Fibroblast of pulmonary artery (primary cell): ENCODE results near the gene ZNF423.

Source experiments
- DNase-seq: peaks from one replicate; pipeline ENCODE4 v3.0.0-alpha.2; 2010; ENCODE audit warnings: low read depth
- H3K4me3 ChIP-seq: replicated peaks from 2 replicates; pipeline ENCODE4 v1.5.1; 2011; ENCODE audit warnings: low read depth, mild to moderate bottlenecking, control low read depth, low read length, moderate library complexity
- TF ChIP-seq, protein P1 (sequence below): IDR thresholded peaks from 2 replicates; pipeline ENCODE4 v1.5.1; 2011; ENCODE audit warnings: mild to moderate bottlenecking, control low read depth, low read length, inconsistent platforms; ENCODE audit errors: missing control alignments

ZNF423 gene

DNA sequence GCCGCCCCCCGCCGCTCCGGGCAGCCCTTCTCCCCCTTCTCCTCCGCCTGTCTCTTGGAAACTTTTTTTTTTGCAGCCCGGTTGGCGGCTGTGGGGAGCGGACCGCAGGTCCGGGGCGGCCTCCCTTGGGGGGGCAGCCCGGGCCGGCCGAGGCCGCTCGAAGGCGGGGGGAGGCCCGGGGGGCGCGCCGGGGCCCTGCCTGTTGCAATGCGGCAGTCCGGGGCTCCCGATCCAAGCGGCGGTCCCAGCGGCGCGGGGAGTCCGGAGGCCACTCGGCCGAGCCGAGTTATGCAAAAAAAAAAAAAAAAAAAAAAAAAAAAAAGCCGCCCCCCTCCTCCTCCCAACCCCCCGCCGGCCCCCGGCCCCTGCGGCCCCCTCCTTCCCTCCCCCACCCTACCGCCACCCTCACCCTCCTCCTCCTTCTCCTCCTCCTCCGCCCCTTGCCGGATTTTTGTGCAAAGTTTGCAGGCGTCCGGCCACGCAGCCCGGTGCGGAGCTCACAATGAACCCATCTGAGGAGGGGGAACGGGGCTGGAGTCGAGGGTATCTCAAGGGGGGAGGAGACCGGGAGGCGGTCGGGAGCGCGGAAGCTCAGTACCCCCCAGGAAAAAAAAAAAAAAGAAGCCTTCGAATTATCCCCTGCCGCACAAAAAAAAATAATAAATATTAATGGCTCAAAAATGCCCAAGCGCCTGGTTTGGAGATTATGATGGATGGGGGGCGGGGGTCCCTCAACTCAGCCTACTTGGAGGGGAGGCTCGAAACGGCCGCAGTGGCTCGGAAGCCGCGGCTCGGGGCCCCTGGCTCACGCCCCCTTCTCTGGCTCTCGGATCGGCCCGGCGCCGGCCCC, at the start of gene ZNF423:
ZNF423 (minus strand) TSS at position 291 of the 850 bp plus-strand sequence. CDS start 338 bp downstream, outside the sequence.
- TF ChIP-seq, protein P1, sequence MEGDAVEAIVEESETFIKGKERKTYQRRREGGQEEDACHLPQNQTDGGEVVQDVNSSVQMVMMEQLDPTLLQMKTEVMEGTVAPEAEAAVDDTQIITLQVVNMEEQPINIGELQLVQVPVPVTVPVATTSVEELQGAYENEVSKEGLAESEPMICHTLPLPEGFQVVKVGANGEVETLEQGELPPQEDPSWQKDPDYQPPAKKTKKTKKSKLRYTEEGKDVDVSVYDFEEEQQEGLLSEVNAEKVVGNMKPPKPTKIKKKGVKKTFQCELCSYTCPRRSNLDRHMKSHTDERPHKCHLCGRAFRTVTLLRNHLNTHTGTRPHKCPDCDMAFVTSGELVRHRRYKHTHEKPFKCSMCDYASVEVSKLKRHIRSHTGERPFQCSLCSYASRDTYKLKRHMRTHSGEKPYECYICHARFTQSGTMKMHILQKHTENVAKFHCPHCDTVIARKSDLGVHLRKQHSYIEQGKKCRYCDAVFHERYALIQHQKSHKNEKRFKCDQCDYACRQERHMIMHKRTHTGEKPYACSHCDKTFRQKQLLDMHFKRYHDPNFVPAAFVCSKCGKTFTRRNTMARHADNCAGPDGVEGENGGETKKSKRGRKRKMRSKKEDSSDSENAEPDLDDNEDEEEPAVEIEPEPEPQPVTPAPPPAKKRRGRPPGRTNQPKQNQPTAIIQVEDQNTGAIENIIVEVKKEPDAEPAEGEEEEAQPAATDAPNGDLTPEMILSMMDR, result no peak
- peak; percentile 15 for DNase-seq
- peak within 1 kb of the TSS; percentile 59 for H3K4me3 ChIP-seq

DNA sequence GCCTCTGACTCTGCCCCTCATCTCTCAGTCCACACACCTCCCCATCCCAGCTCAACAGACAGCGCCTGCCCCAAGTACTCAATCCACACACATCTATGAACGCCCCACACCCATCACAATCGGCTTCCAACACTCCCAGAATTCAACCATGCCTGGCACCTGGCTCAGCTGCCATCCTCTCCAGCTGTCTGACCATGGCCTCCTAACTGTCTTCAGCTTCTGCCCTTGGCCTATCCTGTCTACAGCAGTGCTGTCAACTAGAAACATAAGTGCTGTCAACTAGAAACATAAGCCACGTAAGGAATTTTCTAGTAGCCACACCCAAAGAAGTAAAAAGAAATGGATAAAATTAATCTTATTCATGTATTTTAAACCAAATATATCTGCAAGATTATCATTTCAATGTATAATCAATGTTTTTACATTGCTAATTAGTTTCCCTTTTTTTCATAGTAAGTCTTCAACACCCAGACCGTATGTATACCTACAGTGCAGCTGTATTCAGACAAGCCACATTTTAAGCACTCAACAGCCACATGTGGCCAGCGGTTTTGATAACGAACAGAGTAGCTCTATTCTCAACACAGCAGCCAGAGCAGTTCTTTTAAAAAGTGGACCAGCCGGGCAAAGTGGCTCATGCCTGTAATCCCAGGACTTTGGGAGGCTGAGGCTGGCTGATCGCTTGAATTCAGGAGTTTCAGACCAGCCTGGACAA, 48.6 kb upstream of the ZNF423 start:
- DNase-seq, result no peak
- H3K4me3 ChIP-seq, result no peak overlapping the region
- TF ChIP-seq, protein P1, result no peak

DNA sequence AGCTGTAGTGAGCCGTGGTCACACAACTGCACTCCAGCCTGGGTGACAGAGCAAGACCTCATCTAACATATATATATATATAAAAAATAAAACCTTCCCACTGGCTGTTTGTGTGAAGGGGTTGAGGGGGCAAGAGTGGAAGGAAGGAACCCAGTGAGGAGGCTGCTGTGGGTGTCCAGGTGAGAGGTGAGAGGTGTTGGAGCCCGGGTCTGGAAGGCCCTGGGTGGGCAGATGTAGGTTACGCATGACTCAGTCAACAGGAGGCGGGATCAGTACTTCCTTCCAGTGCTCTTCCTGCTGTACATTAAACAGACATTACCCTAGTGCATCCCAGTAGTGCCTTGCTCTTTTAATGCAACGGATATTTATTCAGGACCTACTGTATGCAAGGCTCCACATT, 47.0 kb upstream of the ZNF423 start:
- TF ChIP-seq, protein P1, result no peak
- H3K4me3 ChIP-seq, result no peak overlapping the region
- DNase-seq, result no peak

DNA sequence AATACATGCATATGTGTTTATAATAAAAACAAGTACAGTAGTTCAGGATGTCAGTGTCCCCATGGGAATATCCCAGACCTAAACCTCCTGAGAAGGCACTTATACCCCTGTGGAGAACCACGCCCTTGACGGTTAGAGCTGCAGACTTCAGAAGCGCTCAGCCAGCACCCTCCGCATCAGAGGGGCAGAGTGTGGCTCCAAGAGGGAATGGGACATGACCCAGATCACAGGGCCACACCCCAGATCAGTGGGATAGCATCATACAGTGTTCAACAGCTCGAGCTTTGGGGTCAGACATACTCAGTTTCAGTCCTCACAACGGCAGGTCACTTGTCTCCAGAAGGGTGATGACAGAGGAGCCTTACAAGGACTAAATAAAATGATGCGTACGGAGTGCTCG, 45.8 kb upstream of the ZNF423 start:
- DNase-seq, result no peak
- no peak overlapping the region for H3K4me3 ChIP-seq
- TF ChIP-seq, protein P1, result no peak

DNA sequence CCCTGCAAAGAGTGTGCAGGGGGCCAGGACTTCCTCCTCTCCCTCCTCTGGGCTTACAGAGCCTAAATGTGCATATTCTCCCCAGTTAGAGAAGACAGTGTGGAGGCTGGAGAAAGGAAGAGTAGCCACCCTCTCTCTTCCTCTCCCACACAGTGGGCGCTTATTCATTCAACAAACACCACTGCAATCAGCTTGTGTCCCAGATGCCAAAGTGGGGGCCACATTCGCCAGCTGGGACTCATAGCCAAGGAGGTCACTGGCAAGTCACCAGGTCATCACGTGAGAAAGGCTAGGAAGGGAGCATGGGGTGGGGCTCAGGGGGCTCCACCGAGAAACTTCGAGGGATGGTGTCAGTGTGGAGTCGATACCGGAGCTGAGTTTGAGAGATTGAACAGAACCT, 45.0 kb upstream of the ZNF423 start:
- no peak for DNase-seq
- TF ChIP-seq, protein P1, result no peak
- H3K4me3 ChIP-seq, result no peak overlapping the region

DNA sequence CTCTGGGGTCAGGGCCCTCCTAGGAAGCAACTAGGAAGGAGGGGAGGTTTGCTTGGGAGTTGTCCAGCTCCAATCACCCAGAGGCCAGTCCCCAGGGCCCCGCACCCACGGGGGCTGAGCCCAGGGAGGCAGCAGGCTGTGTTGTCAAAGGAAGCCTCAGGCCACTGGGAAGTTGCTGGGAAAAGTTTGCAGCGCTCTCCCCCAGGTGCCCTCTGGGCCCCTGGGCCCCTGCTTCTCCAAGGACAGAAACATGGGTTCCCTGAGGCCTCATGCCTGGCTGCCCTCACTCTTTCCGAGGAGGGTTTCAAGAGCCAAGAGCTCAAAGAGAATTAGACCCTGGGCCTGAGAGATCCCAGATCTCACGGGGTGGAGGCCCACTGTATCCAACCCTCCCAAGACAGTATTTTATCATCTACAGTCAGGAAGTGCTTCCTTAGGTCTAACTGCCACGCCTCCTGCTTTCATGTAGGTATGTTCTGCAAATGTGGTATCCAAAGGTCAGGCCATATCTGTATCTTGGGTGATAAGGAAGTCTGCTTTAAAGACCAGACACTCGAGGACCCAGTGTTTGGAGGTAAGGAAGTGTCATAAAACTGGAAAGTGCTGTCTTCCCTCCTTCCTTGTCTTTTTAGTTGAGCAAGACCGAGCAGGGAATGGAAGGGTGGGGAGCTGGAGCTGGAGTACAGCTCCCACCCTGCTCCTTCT, 44.2 kb upstream of the ZNF423 start:
- TF ChIP-seq, protein P1, result no peak
- DNase-seq, result no peak
- H3K4me3 ChIP-seq, result no peak overlapping the region
